Esophagus muscularis mucosa (tissue), 4 donors: ENCODE data around the gene P4HTM.

Experiments
- EP300 ChIP-seq: sonication (generic); formaldehyde crosslinking; IDR thresholded peaks from one replicate; pipeline ENCODE4 v1.6.1; 2017; ENCODE audit warnings: antibody characterized with exemption
- POLR2A ChIP-seq: fragments of 450-650 bp; IDR thresholded peaks from one replicate; pipeline ENCODE4 v1.6.1; 2017; ENCODE audit warnings: antibody characterized with exemption, moderate library complexity, mild to moderate bottlenecking, low read depth
- POLR2AphosphoS5 ChIP-seq, 2 donors: sonication (generic); formaldehyde crosslinking; IDR thresholded peaks; one replicate each; pipeline ENCODE4 v1.6.1; 2017; ENCODE audit warnings: antibody characterized with exemption in 2 of 2
- TF ChIP-seq, protein P1 (sequence below), 3 experiments: fragments of 200-600 bp in 2 of 3; fragments of 450-650 bp in 1 of 3; sonication (generic) in 2 of 3; IDR thresholded peaks; one replicate each; pipeline ENCODE4 v1.5.1; 2017 to 2019; ENCODE audit warnings: antibody characterized with exemption in 3 of 3, mild to moderate bottlenecking in 2 of 3, moderate library complexity in 1 of 3

DNA sequence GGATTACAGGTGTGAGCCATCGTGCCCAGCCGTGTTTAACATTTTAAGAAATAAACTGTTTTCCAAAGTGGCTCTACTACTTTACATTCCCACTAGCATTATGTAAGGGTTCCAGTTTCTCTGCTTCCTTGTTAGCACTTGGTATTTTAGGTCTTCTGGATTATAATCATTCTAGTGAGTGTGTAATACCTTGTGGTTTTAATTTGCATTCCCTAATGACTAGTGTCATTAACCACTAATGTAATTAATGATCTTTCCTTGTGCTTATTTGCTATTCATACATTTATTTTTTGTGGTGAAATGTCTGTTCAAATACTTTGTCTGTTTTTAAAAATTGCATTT lies 40.7 kb upstream of the P4HTM start:
- TF ChIP-seq, protein P1, sequence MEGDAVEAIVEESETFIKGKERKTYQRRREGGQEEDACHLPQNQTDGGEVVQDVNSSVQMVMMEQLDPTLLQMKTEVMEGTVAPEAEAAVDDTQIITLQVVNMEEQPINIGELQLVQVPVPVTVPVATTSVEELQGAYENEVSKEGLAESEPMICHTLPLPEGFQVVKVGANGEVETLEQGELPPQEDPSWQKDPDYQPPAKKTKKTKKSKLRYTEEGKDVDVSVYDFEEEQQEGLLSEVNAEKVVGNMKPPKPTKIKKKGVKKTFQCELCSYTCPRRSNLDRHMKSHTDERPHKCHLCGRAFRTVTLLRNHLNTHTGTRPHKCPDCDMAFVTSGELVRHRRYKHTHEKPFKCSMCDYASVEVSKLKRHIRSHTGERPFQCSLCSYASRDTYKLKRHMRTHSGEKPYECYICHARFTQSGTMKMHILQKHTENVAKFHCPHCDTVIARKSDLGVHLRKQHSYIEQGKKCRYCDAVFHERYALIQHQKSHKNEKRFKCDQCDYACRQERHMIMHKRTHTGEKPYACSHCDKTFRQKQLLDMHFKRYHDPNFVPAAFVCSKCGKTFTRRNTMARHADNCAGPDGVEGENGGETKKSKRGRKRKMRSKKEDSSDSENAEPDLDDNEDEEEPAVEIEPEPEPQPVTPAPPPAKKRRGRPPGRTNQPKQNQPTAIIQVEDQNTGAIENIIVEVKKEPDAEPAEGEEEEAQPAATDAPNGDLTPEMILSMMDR (IDR thresholded peaks at IDR 0.05), result no peak
- TF ChIP-seq POLR2AphosphoS5 (IDR thresholded peaks at IDR 0.05), result no peak
- no peak for TF ChIP-seq EP300
- no peak for TF ChIP-seq POLR2A
